Mammary epithelial cell (primary cell): ENCODE data around the gene CAMK2B.

Experiments used
- EZH2 ChIP-seq: IDR thresholded peaks from 2 replicates; pipeline ENCODE4 v1.6.1; 2012; ENCODE audit warnings: low read length, inconsistent platforms, borderline replicate concordance
- TF ChIP-seq, protein P1 (sequence below), 2 donors: IDR thresholded peaks in 1 of 2; conservative IDR thresholded peaks in 1 of 2; 2 replicates each; pipeline ENCODE4 v1.5.1; 2011 to 2012; ENCODE audit warnings: inconsistent platforms in 2 of 2, low read length in 2 of 2, mild to moderate bottlenecking in 2 of 2, control low read depth in 1 of 2, low read depth in 1 of 2; ENCODE audit not compliant: insufficient read depth in 1 of 2; ENCODE audit errors: extremely low read depth in 1 of 2

DNA sequence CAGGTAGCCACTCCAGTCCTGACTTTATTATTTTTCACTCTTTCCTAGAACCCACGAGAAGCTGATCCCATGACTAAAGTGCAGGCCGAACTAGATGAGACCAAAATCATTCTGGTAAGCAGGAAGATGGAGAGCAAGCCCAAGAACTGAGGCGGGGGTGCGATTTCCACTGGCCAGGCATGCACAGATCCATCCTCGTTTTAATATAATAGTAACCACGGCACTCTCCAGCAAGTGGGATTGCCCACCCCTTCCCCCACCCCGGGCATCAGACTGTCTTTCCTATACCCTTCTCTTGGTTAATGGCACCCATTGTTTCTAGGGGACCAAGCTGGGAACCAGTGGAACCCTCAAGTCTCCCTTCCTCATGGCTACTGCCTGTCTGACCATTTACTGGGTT, 117.3 kb downstream of the CAMK2B start:
- TF ChIP-seq, protein P1, sequence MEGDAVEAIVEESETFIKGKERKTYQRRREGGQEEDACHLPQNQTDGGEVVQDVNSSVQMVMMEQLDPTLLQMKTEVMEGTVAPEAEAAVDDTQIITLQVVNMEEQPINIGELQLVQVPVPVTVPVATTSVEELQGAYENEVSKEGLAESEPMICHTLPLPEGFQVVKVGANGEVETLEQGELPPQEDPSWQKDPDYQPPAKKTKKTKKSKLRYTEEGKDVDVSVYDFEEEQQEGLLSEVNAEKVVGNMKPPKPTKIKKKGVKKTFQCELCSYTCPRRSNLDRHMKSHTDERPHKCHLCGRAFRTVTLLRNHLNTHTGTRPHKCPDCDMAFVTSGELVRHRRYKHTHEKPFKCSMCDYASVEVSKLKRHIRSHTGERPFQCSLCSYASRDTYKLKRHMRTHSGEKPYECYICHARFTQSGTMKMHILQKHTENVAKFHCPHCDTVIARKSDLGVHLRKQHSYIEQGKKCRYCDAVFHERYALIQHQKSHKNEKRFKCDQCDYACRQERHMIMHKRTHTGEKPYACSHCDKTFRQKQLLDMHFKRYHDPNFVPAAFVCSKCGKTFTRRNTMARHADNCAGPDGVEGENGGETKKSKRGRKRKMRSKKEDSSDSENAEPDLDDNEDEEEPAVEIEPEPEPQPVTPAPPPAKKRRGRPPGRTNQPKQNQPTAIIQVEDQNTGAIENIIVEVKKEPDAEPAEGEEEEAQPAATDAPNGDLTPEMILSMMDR (conservative IDR thresholded peaks at IDR 0.05 in 1 of 2, IDR thresholded peaks at IDR 0.05 in 1 of 2; ENCODE audit: extremely low read depth in 1 of 2, insufficient read depth in 1 of 2, low read depth in 1 of 2, low read length in 2 of 2), result no peak
- TF ChIP-seq EZH2, result no peak
